GM21576 (cell line): Measurements from ENCODE around the gene GDF2.

Experiments used
- ATAC-seq: cut with Tn5 transposase; IDR thresholded peaks from one replicate; pipeline ENCODE4 v1.9.1; 2021; ENCODE audit warnings: mild to moderate bottlenecking, moderate library complexity; ENCODE audit not compliant: unreplicated experiment

GDF2 gene

DNA sequence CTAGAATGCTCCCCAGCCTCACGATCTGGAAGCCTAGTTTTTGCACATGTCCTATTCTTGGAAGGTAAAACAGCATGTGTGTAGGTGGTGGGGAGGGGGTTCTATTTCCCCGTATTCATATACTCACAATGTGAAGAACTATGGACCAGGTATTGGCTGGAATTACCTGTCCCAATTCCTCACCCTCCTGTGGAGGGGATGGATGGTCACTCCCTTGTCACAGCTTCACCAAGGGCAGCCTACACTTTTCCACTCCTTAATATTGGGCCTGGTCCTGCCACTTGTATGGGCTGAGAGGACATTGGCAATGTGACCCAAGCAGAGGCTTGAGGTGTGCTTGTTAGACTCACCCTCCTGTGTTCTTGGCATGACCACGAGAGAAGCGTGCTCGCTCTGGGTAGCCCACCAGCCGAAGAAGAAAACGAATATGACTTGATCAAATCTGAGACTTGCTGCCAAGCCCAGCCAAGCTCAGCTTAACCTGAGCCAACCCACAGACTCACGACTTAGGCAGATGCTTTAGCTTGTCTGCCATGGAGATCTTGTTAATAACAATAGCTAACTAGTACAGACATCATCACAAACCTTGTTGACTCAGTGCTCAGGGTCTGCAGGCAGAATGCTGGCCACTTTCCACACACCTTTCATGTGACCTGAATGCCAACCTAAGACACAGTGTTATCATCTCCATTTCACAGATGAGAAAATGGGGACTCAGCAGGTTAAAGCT, 44.6 kb downstream of the GDF2 start:
- no peak for ATAC-seq

DNA sequence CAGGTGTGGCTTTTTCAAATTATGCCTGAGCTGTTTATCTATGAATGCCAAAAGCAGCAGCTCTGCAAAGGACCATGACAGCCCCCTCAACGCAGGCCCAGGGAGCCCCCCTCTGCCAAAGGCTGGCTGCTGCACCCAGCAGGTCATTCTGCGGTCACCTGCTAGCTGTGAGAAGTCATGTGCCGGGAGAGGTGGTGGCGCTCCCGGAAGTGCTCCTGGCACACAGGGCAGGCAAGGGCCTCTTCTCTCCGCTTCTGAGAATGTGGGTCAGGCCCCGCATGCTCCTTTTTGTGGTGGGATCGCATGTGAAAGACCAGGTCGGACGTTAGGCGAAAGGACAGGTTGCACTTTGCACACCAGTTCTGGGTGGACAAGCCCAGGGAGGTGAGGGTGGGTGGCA, 45.4 kb downstream of the GDF2 start:
- ATAC-seq = no peak

DNA sequence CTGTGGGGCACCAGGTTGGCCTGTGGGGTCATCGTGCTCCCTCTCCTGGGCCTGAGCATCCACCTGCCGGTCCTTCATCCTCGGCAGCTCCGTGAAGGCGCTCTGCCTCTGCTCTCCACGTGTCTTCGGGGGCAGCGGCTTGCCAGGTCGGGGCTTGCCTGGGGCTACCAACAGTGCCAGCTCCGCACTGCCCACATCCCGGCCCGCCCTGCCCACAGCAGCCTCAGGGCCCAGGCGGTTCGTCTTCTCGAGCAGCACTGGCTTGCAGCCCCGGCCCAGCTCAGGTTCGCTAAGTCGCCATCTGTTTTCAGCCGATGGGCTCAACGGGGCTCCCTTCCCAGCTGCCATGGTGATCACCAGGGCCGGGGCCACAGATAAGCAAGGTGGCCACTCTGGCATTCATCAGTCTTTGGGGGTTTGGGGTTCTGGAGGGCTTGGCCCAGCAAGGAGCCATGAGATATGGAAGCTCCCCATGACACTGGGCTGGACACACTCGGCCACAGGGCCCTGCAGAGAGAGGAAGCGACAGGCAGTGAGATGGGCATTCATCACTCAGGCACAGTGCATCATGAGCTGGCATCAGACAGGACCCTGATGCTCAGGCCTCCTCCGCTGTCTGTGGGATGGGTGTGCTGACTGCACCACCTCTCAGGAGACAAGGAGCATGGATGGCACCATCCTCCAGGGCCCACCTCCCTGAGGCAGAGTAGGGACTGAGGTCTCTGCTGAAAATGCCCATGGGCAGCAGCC, 46.4 kb downstream of the GDF2 start:
- no peak for ATAC-seq

DNA sequence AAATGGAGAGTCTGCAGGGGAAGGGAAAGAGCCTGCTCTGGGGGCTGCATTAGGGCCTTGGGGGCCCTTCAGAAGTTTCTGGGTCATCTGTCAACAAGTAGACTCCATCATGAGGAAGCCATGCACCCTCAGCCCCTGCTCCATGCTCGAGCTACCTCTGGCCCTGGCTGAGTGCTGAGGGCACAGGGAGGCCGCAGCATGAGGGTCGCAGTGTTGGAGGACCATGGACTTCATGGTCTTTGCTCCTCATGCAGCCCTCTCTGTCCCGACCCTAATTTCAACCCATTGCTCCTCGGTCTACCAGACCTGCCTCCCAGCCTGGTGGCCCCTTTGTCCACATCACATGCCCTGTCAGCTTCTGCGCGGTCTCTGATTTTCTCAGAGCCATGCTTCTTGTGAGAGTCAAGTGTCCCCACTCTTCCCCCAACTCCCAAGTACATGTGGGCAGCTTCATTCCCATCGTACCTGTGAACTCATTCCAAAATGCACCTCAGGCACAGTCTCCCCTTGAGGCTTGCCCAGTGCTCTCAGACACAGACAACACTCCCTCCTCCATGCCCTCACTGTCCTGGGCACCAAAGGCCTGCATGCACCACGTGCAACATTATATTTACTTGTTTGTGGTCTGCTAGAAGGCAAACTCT, 47.1 kb downstream of the GDF2 start:
- ATAC-seq = no peak

DNA sequence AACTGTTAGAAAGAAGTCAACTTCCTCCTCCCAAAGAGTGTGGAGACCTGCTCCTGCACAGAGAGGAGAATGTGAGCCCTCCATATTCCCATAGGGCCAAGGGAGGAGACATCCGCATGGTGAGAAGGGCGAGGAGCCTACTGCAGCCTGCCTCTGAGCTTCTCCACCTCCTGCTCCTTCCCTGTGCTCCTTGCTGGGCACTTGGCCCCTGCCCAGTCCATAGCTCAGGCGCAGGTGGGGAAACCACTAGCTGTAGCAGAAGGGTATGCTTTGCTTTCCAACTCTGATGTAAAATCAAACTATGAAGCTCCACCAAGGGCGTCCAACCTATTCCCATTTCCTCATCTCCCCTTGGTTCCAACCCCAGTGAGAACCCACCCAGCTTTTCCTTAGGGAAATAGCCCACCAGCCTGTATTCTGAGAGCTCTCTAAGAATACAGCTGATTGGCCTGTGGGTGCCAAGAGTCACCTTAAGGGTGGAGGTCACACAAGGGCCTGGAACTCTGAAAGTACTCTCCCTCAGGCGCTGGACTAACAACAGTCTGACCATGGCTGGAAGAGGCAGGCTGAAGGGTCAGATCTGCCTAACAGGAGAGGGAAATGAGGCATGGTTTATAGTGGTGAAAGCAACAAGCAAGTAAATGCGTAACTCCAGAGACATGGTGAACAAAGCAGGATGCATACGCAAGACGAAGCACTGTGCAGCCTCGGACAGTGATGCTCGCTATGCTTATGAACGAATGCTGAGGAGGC, 47.9 kb downstream of the GDF2 start:
- no peak for ATAC-seq

DNA sequence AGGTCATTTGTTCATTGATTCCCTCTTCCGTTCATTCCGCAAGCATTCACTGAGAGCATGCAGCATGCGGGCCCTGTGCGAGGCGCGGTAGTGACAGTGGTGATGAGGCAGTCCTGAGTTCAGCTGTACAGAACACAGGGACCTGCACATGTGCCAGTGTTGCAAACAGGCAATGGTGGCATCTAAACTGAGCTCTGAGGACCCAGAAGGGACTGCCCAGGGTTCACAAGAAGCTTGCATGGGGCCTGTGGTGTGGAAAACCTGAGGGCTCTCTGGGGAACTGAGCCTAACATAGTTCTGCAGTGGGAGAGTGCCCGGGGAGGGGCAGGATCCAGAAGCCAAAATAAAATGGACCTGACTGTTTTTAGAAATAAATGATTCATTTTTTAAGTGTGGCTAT, 48.6 kb downstream of the GDF2 start:
- no peak for ATAC-seq

DNA sequence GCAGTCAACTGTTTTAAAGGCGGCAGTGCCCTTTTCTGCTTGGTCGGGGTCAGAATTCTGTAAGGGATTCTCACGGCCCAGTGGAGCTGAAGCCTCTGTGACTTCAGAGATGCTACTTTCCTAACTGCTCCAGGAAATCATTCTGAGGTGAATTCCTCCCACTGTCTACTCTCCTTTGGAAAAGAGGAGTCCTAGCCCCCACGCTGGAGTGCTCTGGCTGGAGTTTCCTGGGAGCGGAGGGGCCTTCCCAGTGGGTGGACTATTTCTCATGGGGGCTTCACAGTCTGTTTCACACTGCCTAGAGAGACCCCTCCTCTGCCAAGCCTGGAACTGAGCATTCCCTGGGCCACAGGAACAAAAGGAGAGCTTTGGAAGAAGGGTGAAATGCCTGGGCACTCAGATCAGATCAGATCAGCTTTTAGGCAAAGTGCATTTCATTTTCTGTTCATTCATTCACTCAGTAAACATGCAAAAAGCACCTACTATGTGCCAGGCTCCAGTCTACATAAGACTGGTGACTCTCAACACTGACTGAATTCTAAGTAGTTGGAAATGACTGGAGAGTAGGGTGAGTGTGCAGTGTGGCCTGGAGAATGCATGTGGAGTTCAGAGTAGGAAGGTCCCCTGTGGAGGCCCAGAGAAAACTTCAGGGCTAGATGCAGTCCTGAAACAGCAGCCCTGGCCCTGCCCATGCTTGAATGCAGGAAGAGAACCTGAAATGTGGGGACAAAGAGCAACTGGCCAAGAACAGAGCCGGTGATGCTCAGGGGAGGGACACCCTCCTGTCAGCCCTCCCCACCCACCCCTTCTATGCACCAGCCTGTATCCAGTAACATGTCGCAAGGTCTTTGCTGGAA, 49.6 kb downstream of the GDF2 start:
- no peak for ATAC-seq

DNA sequence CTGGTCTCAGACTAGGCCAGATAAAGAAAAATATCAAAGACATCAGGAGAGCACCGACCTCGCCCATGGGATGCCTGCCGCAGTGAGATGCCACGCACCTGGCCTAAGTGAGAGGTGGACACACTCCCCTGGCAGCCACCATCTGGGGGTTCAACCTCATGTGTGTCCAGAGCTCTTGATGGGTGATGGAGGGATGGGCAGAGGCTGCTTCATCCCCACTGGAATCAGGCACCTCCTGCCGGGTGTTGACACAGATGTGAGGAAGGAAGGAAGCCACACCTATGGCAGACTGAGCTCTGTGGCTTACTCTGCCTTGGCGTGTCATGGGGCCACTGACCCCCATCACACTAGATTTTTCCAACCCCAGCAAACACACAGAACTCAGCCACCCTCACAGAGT, 50.5 kb downstream of the GDF2 start:
- no peak for ATAC-seq

DNA sequence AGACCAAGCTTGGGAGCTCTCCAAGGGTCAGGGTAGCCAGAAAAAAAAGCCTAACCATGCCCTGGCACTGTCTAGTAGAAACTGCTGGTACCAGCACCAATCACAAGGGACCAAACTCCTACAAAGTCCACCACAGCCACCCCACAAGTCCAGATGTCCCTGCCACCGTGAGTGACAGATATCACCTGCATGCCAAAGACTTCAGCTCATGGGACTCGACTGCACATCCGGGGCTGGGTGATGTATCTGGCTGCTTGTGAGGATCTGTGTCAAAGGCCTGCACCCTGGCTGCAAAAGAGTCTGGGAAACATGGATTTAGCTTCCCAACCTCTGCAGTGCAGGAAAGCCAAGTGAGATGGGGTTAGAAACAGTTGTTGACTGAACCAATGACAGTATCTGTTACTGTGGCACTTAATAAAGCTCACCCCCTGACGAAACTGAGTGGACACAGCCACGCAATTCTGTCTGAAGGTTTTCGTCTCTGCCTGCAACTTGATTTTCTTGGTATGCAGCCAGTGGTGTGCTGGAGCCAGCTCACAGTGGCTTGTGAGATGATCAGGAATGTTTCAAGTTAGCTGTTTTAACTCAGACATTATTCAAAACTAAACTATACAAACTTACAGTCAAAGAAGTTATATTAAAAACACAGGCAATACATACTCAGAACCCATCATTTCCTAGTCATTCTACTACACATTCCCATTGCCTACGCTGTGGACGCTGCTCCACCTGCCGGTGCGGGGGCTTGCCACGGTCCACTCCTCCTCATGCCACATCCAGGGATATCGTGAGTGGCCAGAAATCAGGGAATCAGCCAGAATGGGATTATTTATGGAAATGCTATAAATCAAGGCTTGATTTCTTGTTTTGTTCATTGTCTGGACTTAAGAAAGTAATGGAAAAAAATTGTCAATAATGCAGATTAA, 52.6 kb downstream of the GDF2 start:
- ATAC-seq = no peak

DNA sequence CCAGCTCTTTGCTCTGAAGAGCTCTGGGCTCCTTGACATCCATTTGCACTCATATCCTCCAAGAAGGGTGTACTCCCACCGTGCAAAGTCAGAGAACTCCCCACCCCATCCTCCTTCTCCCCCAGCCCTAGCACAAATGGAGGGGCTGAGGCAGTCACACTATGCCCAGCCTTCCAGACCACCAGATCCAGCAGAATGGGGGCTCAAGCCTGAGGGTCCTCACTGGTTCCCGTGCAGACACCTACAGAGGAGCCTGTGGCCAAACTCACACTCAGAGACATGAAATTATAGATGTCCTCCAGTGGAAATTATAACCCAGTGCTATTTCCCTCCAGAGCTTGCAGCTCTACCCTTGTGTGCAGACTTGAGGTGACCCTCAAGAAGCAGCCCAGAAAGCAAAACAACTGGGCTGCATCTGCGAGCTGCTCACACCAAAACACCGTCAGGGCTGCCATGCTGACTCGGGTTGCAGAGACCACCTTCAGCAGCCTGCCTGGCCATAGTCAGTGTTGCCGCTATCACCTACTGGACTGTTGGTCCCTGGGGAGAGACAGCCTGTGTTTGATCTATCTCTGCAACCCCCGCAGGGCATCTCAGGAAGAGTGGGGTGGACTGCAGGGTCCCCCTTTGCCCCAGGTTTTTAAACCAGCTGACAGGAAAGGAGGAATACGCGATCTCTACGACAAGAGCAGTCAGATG, 54.4 kb downstream of the GDF2 start:
- no peak for ATAC-seq
